Muscle of back (tissue), 11 donors: Measurements from ENCODE around the gene CHST15. TPM values are rescaled to one million over a fixed set of nuclear protein-coding genes. Genes with fewer than 3 reads are reported as not detected.
"Not testable (repeated sequence)": the region's sequence is repeated elsewhere in the genome, so short reads cannot be mapped to it uniquely, and the experiment has no call there.

Experiments used
- DNase-seq, 3 donors: peaks; one replicate each; pipeline versions ENCODE4 v3.0.0 to v3.0.0-alpha.2; 2013
- polyA plus RNA-seq, 10 donors: library from polyadenylated mRNA; unstranded; fragments of 120-200 nt; gene quantifications; one replicate each; pipeline ENCODE4 v1.2.1, GENCODE V29; 2013; ENCODE audit not compliant: insufficient read length in 10 of 10

Gene CHST15
- polyA plus RNA-seq, 10 donors: 13.5 to 24.0 (median 18.5) TPM

GRCh38 chr10:124047427-124048152, 45.8 kb downstream of the CHST15 start:
- DNase-seq: no peak

GRCh38 chr10:124045801-124046355, 47.5 kb downstream of the CHST15 start:
- DNase-seq: no peak

GRCh38 chr10:124045276-124045675, 48.1 kb downstream of the CHST15 start:
- DNase-seq: no peak

- DNase-seq: no peak
Observed at GRCh38 chr10:124044143-124044862, 49.1 kb downstream of the CHST15 start.

- no peak for DNase-seq
Observed at GRCh38 chr10:124043310-124044142, 49.9 kb downstream of the CHST15 start.

- DNase-seq: no peak
Observed at GRCh38 chr10:124042656-124043309, 50.6 kb downstream of the CHST15 start.

GRCh38 chr10:124041675-124042445, 51.5 kb downstream of the CHST15 start:
- no peak for DNase-seq

- DNase-seq: no peak
Observed at GRCh38 chr10:124040451-124041188, 52.8 kb downstream of the CHST15 start.

- DNase-seq: peak in 1 of 3 donors; percentile 52
Observed at GRCh38 chr10:124039483-124040013, 53.9 kb downstream of the CHST15 start.

GRCh38 chr10:124037784-124038183, 55.6 kb downstream of the CHST15 start:
- DNase-seq: no peak

- DNase-seq: no peak
Observed at GRCh38 chr10:124037286-124037685, 56.1 kb downstream of the CHST15 start.

- DNase-seq: no peak
Observed at GRCh38 chr10:124036746-124037145, 56.7 kb downstream of the CHST15 start.

- no peak for DNase-seq
Observed at GRCh38 chr10:124035928-124036558, 57.4 kb downstream of the CHST15 start.

GRCh38 chr10:124035306-124035927, 58.0 kb downstream of the CHST15 start:
- no peak for DNase-seq

GRCh38 chr10:124034576-124035305, 58.7 kb downstream of the CHST15 start:
- DNase-seq: not testable (repeated sequence)

- no peak for DNase-seq
Observed at GRCh38 chr10:124033887-124034218, 59.5 kb downstream of the CHST15 start.

- peak in 1 of 3 donors; percentile 64 for DNase-seq
Observed at GRCh38 chr10:124032971-124033886, 60.2 kb downstream of the CHST15 start.
